CD14-positive monocyte (primary cell): ENCODE results near the gene KIF16B. TPM values are rescaled to one million over a fixed set of nuclear protein-coding genes. Genes with fewer than 3 reads are reported as not detected.

Experiments used
- DNase-seq, 3 donors: peaks; one replicate each; pipeline ENCODE4 v3.0.0-alpha.2; 2011 to 2022
- H2AFZ ChIP-seq: 2 replicates; pipeline ENCODE4 v1.6.0; 2012; ENCODE audit warnings: mild to moderate bottlenecking, low read depth, low read length, inconsistent platforms; ENCODE audit not compliant: insufficient read depth, poor library complexity, severe bottlenecking
- H3K27ac ChIP-seq, 2 donors: 1 replicate in 1 of 2; 2 replicates in 1 of 2; pipeline ENCODE4 v1.5.1; 2012 to 2013; ENCODE audit warnings: low read length in 2 of 2, control low read depth in 1 of 2, inconsistent platforms in 1 of 2, low read depth in 1 of 2, mild to moderate bottlenecking in 1 of 2
- H3K27me3 ChIP-seq, 2 donors: one replicate each; pipeline versions ENCODE4 v1.6.0 to v1.6.1; 2011 to 2013; ENCODE audit warnings: low read length in 2 of 2; ENCODE audit not compliant: control insufficient read depth in 2 of 2, insufficient read depth in 2 of 2
- H3K36me3 ChIP-seq, 2 donors: replicated peaks in 1 of 2; 1 replicate in 1 of 2; 2 replicates in 1 of 2; pipeline versions ENCODE4 v1.5.1 to v1.6.1; 2012 to 2013; ENCODE audit warnings: low read length in 2 of 2, control low read depth in 1 of 2, inconsistent platforms in 1 of 2, mild to moderate bottlenecking in 1 of 2; ENCODE audit not compliant: insufficient read depth in 2 of 2, control insufficient read depth in 1 of 2
- H3K4me1 ChIP-seq, 2 donors: 1 replicate in 1 of 2; 2 replicates in 1 of 2; pipeline versions ENCODE4 v1.5.1 to v1.6.1; 2012 to 2013; ENCODE audit warnings: low read length in 2 of 2, control low read depth in 1 of 2, inconsistent platforms in 1 of 2, mild to moderate bottlenecking in 1 of 2, moderate library complexity in 1 of 2; ENCODE audit not compliant: insufficient read depth in 2 of 2, control insufficient read depth in 1 of 2
- H3K4me2 ChIP-seq: replicated peaks from 2 replicates; pipeline ENCODE3; 2012; ENCODE audit warnings: low read length, moderate library complexity, mild to moderate bottlenecking; ENCODE audit not compliant: poor library complexity, severe bottlenecking; ENCODE audit errors: extremely low read depth
- H3K4me3 ChIP-seq, 3 experiments: fragments of 200-600 bp in 1 of 3; sonication (generic) in 1 of 3; replicated peaks in 1 of 3; 1 replicate in 2 of 3; 2 replicates in 1 of 3; pipeline ENCODE4 v1.5.1; 2011 to 2013; ENCODE audit warnings: low read length in 3 of 3, mild to moderate bottlenecking in 3 of 3, control low read depth in 2 of 3, low read depth in 2 of 3, inconsistent platforms in 1 of 3, moderate library complexity in 1 of 3
- H3K79me2 ChIP-seq: 2 replicates; pipeline ENCODE4 v1.6.0; 2012; ENCODE audit warnings: mild to moderate bottlenecking, control low read depth, inconsistent platforms, low read length, moderate library complexity; ENCODE audit not compliant: insufficient read depth
- H3K9ac ChIP-seq: 2 replicates; pipeline ENCODE4 v1.6.0; 2017; ENCODE audit warnings: low read length, mild to moderate bottlenecking; ENCODE audit not compliant: insufficient read depth, poor library complexity, severe bottlenecking
- H3K9me3 ChIP-seq, 2 donors: replicated peaks in 1 of 2; 1 replicate in 1 of 2; 2 replicates in 1 of 2; pipeline versions ENCODE4 v1.5.1 to v1.6.1; 2012 to 2013; ENCODE audit warnings: low read length in 2 of 2, control low read depth in 1 of 2; ENCODE audit not compliant: control insufficient read depth in 1 of 2, insufficient read depth in 1 of 2
- H4K20me1 ChIP-seq: 2 replicates; pipeline ENCODE4 v1.6.0; 2012; ENCODE audit warnings: mild to moderate bottlenecking, low read length, control low read depth, moderate library complexity; ENCODE audit not compliant: insufficient read depth
- H3K27ac Mint-ChIP-seq, 7 donors: one replicate each; pipeline ENCODE4 v1.8.0; 2020; ENCODE audit warnings: mild to moderate bottlenecking in 7 of 7, mixed read lengths in 7 of 7, moderate library complexity in 6 of 7, inconsistent platforms in 2 of 7
- H3K27me3 Mint-ChIP-seq, 3 donors: one replicate each; pipeline ENCODE4 v1.8.0; 2021 to 2022; ENCODE audit warnings: low read depth in 3 of 3, mild to moderate bottlenecking in 3 of 3, mixed read lengths in 3 of 3, moderate library complexity in 3 of 3, inconsistent platforms in 1 of 3
- H3K36me3 Mint-ChIP-seq, 2 donors: one replicate each; pipeline ENCODE4 v1.8.0; 2020; ENCODE audit warnings: mixed read lengths in 2 of 2, inconsistent platforms in 1 of 2, mild to moderate bottlenecking in 1 of 2
- H3K4me1 Mint-ChIP-seq: one replicate; pipeline ENCODE4 v1.8.0; 2020; ENCODE audit warnings: mild to moderate bottlenecking, mixed read lengths
- H3K4me3 Mint-ChIP-seq, 2 donors: one replicate each; pipeline ENCODE4 v1.8.0; 2020; ENCODE audit warnings: mild to moderate bottlenecking in 2 of 2, mixed read lengths in 2 of 2, moderate library complexity in 1 of 2
- H3K9me3 Mint-ChIP-seq, 7 donors: one replicate each; pipeline ENCODE4 v1.8.0; 2020 to 2022; ENCODE audit warnings: mixed read lengths in 7 of 7, mild to moderate bottlenecking in 6 of 7, moderate library complexity in 6 of 7, inconsistent platforms in 2 of 7
- CTCF ChIP-seq: fragments of 200-600 bp; IDR thresholded peaks from one replicate; pipeline ENCODE4 v1.8.0; 2022; ENCODE audit warnings: antibody characterized with exemption, mild to moderate bottlenecking
- WGBS: methylation state at CpG from one replicate; pipeline ENCODE4 v1.1.5; 2013; ENCODE audit warnings: missing lambda C conversion rate; ENCODE audit not compliant: insufficient coverage; 5-methylcytosine and 5-hydroxymethylcytosine counted together
- intact Hi-C, 2 donors: fragments of 100-400 bp; cut with micrococcal nuclease; formaldehyde crosslinking; loops; one replicate each; pipeline versions ENCODE4 v1.15.0 to v1.15.1; 2023
- polyA plus RNA-seq, 3 donors: library from polyadenylated mRNA; depleted of rRNA in 1 of 3; unstranded in 2 of 3; stranded (reverse) in 1 of 3; fragments of 300-500 nt in 2 of 3; fragments of >200 nt in 1 of 3; fragmentation: Illumina TruSeq in 2 of 3; gene quantifications; 1 replicate in 2 of 3; 2 replicates in 1 of 3; pipeline ENCODE4 v1.2.3, GENCODE V29; 2012 to 2021

The KIF16B gene
- polyA plus RNA-seq, 3 donors = 0.89 to 2.9 (median 2.8) TPM

GRCh38 chr20:16388731-16389130, 184.5 kb downstream of the KIF16B start:
- Mint-ChIP-seq H3K4me1 (peaks cover 19% of the 10 kb centered on the region), H3K4me3 (no peak overlapping the region)

GRCh38 chr20:16387666-16388065, 185.6 kb downstream of the KIF16B start:
- Histone ChIP-seq H3K9me3 (no peaks in the 10 kb centered on the region), H3K4me3 (no peak overlapping the region), H3K9ac (no peak overlapping the region), H2AFZ (no peak overlapping the region), H3K27ac (no peak overlapping the region), H4K20me1 (no peaks in the 10 kb centered on the region), H3K4me2 (no peak overlapping the region), H3K27me3 (no peaks in the 10 kb centered on the region), H3K79me2 (no peaks in the 10 kb centered on the region), H3K36me3 (no peaks in the 10 kb centered on the region), H3K4me1 (peaks cover 22 to 25% of the 10 kb centered on the region in 2 donors)
- no peak overlapping the region for H3K4me3 Mint-ChIP-seq
- peaks cover 6 to 8% of the 10 kb centered on the region in 2 donors for H3K36me3 Mint-ChIP-seq
- H3K9me3 Mint-ChIP-seq = peaks cover 0 to 6% (median 0%) of the 10 kb centered on the region in 7 donors
- TF ChIP-seq CTCF = no peak
- intact Hi-C loops = no loop called here
- H3K4me1 Mint-ChIP-seq = peaks cover 18% of the 10 kb centered on the region
- H3K27ac Mint-ChIP-seq = no peak overlapping the region
- WGBS = 60% methylated on average over 6 of the region's 6 CpGs
- H3K27me3 Mint-ChIP-seq = no peaks in the 10 kb centered on the region
- DNase-seq = peak; percentile 49 to 59 (median 50)

More at GRCh38 chr20:16388731-16389130, 184.5 kb downstream of the KIF16B start:
- peaks cover 0 to 4% (median 0%) of the 10 kb centered on the region in 7 donors for H3K9me3 Mint-ChIP-seq
- H3K27ac Mint-ChIP-seq = no peak overlapping the region
- no peak for TF ChIP-seq CTCF
- Histone ChIP-seq H3K4me2 (no peak overlapping the region), H3K9me3 (no peaks in the 10 kb centered on the region), H3K4me3 (no peak overlapping the region), H3K27me3 (no peaks in the 10 kb centered on the region), H3K9ac (no peak overlapping the region), H3K36me3 (no peaks in the 10 kb centered on the region), H4K20me1 (no peaks in the 10 kb centered on the region), H3K79me2 (no peaks in the 10 kb centered on the region), H3K27ac (no peak overlapping the region), H2AFZ (no peak overlapping the region), H3K4me1 (peaks cover 22 to 25% of the 10 kb centered on the region in 2 donors)
- H3K36me3 Mint-ChIP-seq = peaks cover 6 to 8% of the 10 kb centered on the region in 2 donors
- WGBS = 100% methylated on average over 4 of the region's 6 CpGs
- no peaks in the 10 kb centered on the region for H3K27me3 Mint-ChIP-seq
- intact Hi-C loops = no loop called here
- DNase-seq = no peak
